OCI-LY1 (cell line): ENCODE data around the gene SMIM24.

Source experiments
- EZH2 ChIP-seq: fragments of 200-600 bp; sonication (generic), shearing (Covaris generic); IDR thresholded peaks from 2 replicates; pipeline ENCODE4 v1.8.0; 2017; ENCODE audit warnings: borderline replicate concordance, mixed run types, mild to moderate bottlenecking, antibody characterized with exemption, low read length, moderate library complexity, mixed read lengths
- TF ChIP-seq, protein P1 (sequence below): fragments of 200-600 bp; sonication (generic), shearing (Covaris generic); IDR thresholded peaks from 2 replicates; pipeline ENCODE4 v1.5.1; 2017; ENCODE audit warnings: mild to moderate bottlenecking, antibody characterized with exemption, low read length, moderate library complexity, mixed read lengths

DNA sequence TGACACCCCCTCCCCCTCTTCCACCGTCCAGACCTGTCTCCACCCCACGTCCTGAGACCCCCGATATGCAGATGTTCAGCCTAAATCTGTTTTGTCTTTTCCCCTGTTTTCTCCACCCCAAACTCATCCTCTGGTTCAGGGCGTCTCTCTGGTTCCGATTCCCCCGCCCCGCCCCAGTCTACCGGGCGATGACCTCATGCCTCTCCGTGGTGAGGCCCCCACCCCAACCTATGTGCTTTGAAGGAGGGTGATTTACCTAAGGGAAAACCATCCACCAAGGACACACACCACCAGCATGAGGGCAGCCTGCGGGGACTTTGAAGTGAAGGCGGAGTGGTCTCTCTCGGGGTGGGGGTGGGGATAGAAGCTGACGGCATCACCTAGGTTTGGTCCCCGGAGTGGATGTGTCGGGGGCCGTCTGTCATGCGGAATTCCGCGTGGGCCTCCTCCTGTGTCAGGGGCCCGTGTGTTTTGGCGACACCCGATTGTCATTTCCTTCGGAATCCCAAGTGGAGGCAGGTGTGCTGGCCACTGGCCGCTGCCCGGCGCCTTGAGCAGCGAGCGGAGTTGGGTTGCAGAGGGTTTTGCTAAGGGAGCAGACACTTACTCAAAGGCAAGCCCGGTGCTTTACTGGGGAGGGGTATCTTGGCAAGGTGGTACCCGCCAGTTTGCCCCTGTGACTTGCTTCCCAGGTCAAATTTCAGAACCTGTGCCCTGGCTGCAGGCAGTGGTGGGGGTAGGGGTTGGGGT, 27.2 kb upstream of the SMIM24 start:
- TF ChIP-seq, protein P1, sequence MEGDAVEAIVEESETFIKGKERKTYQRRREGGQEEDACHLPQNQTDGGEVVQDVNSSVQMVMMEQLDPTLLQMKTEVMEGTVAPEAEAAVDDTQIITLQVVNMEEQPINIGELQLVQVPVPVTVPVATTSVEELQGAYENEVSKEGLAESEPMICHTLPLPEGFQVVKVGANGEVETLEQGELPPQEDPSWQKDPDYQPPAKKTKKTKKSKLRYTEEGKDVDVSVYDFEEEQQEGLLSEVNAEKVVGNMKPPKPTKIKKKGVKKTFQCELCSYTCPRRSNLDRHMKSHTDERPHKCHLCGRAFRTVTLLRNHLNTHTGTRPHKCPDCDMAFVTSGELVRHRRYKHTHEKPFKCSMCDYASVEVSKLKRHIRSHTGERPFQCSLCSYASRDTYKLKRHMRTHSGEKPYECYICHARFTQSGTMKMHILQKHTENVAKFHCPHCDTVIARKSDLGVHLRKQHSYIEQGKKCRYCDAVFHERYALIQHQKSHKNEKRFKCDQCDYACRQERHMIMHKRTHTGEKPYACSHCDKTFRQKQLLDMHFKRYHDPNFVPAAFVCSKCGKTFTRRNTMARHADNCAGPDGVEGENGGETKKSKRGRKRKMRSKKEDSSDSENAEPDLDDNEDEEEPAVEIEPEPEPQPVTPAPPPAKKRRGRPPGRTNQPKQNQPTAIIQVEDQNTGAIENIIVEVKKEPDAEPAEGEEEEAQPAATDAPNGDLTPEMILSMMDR, result no peak
- TF ChIP-seq EZH2, result no peak
